ENCODE results near the gene FCER1G. TPM values are rescaled to one million over a fixed set of nuclear protein-coding genes. Genes with fewer than 3 reads are reported as not detected.
A peak's percentile ranks its signal among the peaks of the same experiment; 100 is the strongest.

The FCER1G gene
- total RNA-seq, 2 donors from 2014 or later, result 1.1 to 2.2 TPM

- H3K4me3 Mint-ChIP-seq, result no peak overlapping the region
- peaks cover 16% of the 10 kb centered on the region for H3K4me1 Mint-ChIP-seq
These were observed 19.0 kb upstream of the FCER1G start for GRCh38 chr1:161196111-161196510.

DNA sequence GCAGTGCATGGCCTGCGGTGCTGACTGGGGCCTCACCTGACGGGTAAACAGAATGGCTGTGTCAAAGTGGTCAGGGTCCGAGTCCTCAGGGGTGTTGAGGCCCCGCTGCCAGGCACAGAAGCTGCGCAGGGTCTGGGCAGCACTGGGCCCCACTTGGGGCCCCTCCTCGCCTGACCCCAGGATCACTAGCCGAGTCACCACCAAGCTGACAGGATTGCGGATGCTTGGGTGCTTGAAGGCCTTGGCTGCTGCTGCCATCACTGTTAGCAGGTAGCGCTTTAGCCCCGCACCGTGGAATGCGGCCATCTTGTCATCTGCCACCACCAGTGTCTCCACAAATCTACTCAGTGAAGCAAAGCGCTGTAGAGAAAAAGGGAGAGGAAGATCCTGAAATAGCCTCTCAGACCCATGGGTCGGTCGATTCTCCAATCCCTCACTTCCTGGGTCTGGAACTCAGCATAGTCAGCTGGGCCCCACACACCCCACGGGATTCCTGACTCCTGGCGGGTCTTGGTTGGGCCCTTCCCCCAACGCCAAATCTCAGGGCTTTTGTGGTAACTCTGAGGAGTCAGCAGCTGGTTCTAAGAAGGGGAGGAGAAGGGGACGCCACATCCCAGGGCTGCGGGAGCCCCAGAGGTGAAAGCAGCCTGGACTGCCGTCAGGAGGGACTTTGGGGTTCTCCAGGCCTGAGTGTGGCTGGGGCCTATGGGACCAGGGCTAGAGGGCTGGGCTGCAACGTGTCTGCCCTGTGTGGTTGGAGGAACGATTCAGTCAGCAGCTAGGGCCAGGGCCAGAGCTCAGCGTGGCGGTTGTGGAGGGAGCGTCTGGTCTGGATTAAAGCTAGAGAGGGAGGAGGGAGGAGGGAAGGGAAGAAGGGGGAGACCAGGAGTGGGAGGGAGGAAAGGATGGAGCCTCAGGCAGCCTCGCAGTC is 18.3 kb upstream of the FCER1G start:
- H3K9me3 Mint-ChIP-seq, result no peaks in the 10 kb centered on the region
- ATAC-seq (replicated peaks), result no peak
- no peaks in the 10 kb centered on the region for H3K27me3 Mint-ChIP-seq
- H3K4me3 Mint-ChIP-seq, result no peak overlapping the region
- H3K36me3 Mint-ChIP-seq (ENCODE audit: low read depth), result no peaks in the 10 kb centered on the region
- no peak overlapping the region for H3K27ac Mint-ChIP-seq
- peaks cover 21% of the 10 kb centered on the region for H3K4me1 Mint-ChIP-seq

More at GRCh38 chr1:161196111-161196510, 19.0 kb upstream of the FCER1G start:
- H3K27ac Mint-ChIP-seq, result no peak overlapping the region
- no peaks in the 10 kb centered on the region for H3K36me3 Mint-ChIP-seq (ENCODE audit: low read depth)
- H3K9me3 Mint-ChIP-seq, result no peaks in the 10 kb centered on the region
- ATAC-seq (replicated peaks), result no peak
- H3K27me3 Mint-ChIP-seq, result no peaks in the 10 kb centered on the region

DNA sequence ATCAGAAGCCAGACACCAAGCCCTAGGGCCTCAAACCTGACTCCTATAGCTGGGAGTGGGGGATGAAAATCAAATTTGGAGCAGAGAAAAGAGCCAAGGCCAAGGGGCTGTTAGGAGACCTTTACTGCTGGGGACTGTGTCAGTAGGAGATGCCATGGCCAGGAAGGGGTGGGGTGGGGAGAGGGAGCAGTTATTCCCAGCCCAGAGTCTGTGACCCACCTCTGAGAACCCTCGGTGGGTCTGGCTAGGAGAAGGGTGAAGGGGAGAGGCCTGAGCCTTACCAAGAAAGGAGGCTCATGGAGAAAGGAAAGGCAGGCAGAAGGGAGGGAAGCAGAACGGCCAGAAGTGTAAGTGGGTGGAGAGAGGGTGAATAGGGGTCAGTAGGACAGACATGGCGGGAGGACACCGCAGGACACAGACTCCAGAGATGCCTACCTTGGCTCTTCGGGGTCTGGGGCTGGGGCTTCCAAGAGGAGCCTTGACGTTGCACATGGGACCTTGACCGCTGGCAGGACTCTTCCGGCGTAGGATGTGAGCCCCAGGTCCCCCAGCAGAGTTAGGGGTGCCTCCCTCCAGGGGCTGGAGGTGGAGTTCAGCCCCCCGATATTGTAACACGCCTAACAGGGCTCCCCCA is 17.4 kb upstream of the FCER1G start:
- Mint-ChIP-seq H3K9me3 (no peaks in the 10 kb centered on the region), H3K27ac (no peak overlapping the region), H3K4me1 (peaks cover 16% of the 10 kb centered on the region), H3K36me3 (ENCODE audit: low read depth) (peaks cover 7% of the 10 kb centered on the region), H3K27me3 (no peaks in the 10 kb centered on the region), H3K4me3 (no peak overlapping the region)
- ATAC-seq (replicated peaks), result no peak

DNA sequence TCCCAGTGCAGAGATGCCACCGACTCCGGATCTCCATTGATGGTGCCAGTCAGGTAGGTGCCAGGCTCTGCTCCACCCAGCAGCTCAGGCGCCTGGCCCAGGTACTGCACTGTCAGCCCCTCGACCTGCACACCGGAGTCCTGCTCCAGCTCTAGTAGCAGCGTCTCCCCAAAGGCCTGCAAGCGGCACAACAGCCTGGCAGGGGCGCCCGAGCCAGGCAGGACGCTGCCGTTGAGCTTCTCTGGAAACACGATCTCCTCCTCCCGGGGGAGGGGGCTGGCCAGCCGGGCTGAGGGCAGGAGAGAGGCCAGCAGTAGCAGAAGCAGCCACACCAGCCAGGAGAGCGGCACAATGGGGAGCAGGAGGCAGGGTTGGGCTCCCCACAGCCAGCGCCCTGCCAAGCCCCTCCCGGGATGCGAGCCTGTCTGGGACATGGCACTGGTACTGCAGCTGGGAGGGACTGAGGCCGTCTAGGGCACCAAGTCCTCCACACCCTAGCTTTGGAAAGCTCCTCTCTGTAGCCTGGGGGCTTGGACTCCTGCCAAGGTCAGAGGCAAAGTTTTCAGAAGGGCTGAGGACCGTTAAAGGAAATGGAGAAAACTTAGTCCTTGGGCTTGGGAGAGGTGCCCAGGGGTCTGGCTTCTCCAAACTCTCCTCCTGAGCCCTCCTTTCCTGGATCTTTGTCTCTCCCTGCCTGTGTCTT is 16.8 kb upstream of the FCER1G start:
- Mint-ChIP-seq H3K27me3 (no peaks in the 10 kb centered on the region), H3K4me1 (peaks cover 15% of the 10 kb centered on the region), H3K27ac (peak overlapping the region; percentile 89), H3K9me3 (no peaks in the 10 kb centered on the region), H3K36me3 (ENCODE audit: low read depth) (peaks cover 11% of the 10 kb centered on the region), H3K4me3 (no peak overlapping the region)
- no peak for ATAC-seq (replicated peaks)

DNA sequence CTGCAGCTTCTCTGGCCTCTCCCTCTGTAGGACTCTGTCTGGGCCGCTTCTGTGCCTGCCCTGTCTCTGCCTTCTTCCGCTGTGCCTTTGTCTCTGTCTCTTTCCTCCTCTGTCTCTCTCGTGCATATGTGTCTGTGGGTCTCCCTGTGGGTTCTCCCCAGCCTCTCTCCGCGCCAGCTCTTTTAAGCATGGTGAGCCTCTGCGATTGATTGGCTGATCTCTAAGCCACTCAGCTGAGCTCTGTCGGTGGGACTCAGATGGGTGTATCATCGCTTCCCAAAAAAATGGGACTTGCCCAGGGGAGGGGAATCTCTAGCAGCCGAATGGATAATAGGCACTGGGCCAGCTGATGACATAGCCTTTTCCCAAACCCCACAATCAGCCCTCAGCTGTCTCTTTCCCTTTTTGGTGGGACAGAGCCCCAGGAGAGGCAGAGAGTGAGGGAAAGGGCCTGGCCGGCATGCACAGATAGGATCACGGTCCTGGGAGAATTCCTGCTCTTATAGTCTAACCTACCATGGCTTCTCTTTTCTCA is 16.1 kb upstream of the FCER1G start, which contains the start of gene ADAMTS4:
ADAMTS4 (minus strand) TSS at position 158 of the 535 bp plus-strand sequence. CDS start 427 bp downstream, outside the sequence.
- Mint-ChIP-seq H3K27ac (peak within 1 kb of the TSS; percentile 89), H3K9me3 (no peaks in the 10 kb centered on the region), H3K36me3 (ENCODE audit: low read depth) (peaks cover 17% of the 10 kb centered on the region), H3K4me1 (peaks cover 18% of the 10 kb centered on the region), H3K4me3 (peak within 1 kb of the TSS; percentile 86), H3K27me3 (no peaks in the 10 kb centered on the region)
- no peak for ATAC-seq (replicated peaks)

GRCh38 chr1:161199506-161200139 is 15.5 kb upstream of the FCER1G start:
- H3K4me3 Mint-ChIP-seq, result peak overlapping the region; percentile 86
- peak overlapping the region; percentile 89 for H3K27ac Mint-ChIP-seq
- ATAC-seq (replicated peaks), result no peak
- no peaks in the 10 kb centered on the region for H3K9me3 Mint-ChIP-seq
- H3K4me1 Mint-ChIP-seq, result peaks cover 25% of the 10 kb centered on the region
- no peaks in the 10 kb centered on the region for H3K27me3 Mint-ChIP-seq
- peaks cover 24% of the 10 kb centered on the region for H3K36me3 Mint-ChIP-seq (ENCODE audit: low read depth)

GRCh38 chr1:161200421-161200991 is 14.6 kb upstream of the FCER1G start:
- Mint-ChIP-seq H3K9me3 (no peaks in the 10 kb centered on the region), H3K4me3 (peak overlapping the region; percentile 86), H3K4me1 (peaks cover 31% of the 10 kb centered on the region), H3K36me3 (ENCODE audit: low read depth) (peaks cover 32% of the 10 kb centered on the region), H3K27me3 (no peaks in the 10 kb centered on the region), H3K27ac (peak overlapping the region; percentile 89)
- peak; percentile 4 for ATAC-seq (replicated peaks)

DNA sequence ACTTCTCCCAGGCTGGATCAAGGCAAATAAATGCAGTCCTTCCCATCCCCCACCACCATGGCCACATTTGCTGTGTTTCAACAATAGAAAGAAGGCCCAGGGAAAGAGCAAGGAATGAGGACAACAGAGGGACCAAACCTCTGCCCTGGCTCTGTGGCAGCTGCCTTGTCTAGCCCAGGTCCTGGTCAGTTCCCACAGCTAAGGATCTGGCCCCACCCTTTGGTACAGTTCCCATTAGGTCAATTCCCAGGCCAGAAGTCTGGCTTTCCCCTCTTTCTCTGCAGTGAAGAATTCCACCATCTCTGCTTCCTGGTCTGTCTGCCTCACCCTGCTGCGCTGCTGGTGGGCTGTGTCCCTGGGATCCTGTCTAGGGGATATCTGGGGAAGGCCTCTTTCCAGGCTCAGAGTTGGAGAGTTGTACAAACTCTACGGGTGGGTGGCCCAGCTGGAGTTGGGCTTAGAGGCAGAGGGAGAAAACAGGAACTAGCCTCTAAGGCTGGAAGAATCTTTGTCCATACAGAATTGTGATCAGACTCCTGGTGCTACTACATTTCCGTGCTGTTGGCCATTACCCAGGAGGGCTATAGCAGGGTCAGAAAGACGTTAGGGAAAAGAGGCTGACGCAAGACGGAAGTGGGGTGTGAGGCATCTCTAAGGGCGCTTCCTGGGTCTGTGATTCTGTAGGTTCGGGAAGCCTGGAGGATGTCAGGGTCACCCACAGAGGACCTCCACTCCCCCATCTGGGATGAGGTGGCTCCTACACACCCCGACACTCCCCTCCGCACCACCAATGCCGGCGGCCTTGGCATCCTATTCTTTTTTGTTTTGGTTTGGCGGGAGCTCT is 13.9 kb upstream of the FCER1G start:
- no peak for ATAC-seq (replicated peaks)
- Mint-ChIP-seq H3K27me3 (no peaks in the 10 kb centered on the region), H3K4me3 (peak overlapping the region; percentile 86), H3K4me1 (peaks cover 31% of the 10 kb centered on the region), H3K36me3 (ENCODE audit: low read depth) (peaks cover 40% of the 10 kb centered on the region), H3K27ac (peak overlapping the region; percentile 89), H3K9me3 (no peaks in the 10 kb centered on the region)

DNA sequence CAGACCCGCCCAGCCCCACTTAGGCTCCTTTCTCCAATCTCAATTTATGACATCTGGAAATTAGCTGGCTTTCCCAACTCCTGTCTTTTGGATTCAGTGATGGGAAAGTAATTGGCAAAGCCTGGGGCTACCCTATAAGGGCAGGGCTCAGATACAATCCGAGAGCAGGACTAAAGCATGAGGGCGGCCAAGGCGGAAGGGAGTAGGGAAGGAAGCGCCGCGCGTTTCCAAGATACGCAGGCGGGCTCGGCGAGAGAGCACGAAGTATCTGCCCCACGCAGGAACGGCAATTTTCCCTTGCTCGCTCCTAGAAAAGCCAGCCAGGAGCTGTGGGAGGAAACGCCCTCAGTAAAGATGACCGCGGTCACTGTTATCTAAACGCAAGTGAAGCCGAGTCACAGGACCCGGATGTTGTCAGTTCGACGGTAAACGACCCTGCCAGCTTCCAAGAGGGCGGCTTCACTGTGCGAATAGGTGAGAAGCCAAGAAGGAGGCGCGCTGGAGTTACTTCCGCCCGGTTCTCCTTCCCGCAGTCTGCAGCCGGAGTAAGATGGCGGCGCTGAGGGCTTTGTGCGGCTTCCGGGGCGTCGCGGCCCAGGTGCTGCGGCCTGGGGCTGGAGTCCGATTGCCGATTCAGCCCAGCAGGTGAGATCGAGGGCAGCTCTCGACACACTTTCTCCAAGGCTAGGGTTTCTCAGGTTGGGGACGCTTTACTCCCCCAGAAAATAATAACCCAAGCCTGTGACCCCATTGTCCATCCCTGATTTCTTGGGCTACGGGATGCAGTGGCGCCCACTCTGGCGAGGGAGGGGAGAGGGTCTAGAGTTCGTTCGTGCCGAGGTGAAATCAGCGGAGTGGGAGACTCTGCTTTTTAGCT is 13.0 kb upstream of the FCER1G start, which contains the start of gene NDUFS2:
NDUFS2 (plus strand) TSS at position 532 of the 877 bp plus-strand sequence; CDS start at position 551, 19 bp downstream.
- no peaks in the 10 kb centered on the region for H3K9me3 Mint-ChIP-seq
- peak; percentile 99 for ATAC-seq (replicated peaks)
- H3K27me3 Mint-ChIP-seq, result no peaks in the 10 kb centered on the region
- H3K4me1 Mint-ChIP-seq, result peaks cover 31% of the 10 kb centered on the region
- peak within 1 kb of the TSS; percentile 89 for H3K27ac Mint-ChIP-seq
- H3K4me3 Mint-ChIP-seq, result peak within 1 kb of the TSS; percentile 86
- H3K36me3 Mint-ChIP-seq (ENCODE audit: low read depth), result peaks cover 48% of the 10 kb centered on the region

GRCh38 chr1:161206411-161207140 is 8.5 kb upstream of the FCER1G start:
- Mint-ChIP-seq H3K4me3 (no peak overlapping the region), H3K4me1 (peaks cover 21% of the 10 kb centered on the region), H3K27me3 (no peaks in the 10 kb centered on the region), H3K27ac (peak overlapping the region; percentile 72), H3K36me3 (ENCODE audit: low read depth) (peaks cover 93% of the 10 kb centered on the region), H3K9me3 (no peaks in the 10 kb centered on the region)
- no peak for ATAC-seq (replicated peaks)

GRCh38 chr1:161207173-161207572 is 7.9 kb upstream of the FCER1G start:
- Mint-ChIP-seq H3K4me3 (no peak overlapping the region), H3K36me3 (ENCODE audit: low read depth) (peaks cover 97% of the 10 kb centered on the region), H3K27ac (no peak overlapping the region), H3K9me3 (no peaks in the 10 kb centered on the region), H3K4me1 (peaks cover 21% of the 10 kb centered on the region), H3K27me3 (no peaks in the 10 kb centered on the region)
- ATAC-seq (replicated peaks), result no peak

All from activated T-helper 17 cell treated with anti-CD3 and anti-CD28 coated beads, Interleukin-2, amount 50 U/mL, for 72 hours (primary cell).